ENCODE data around the gene UQCC2. TPM values are rescaled to one million over a fixed set of nuclear protein-coding genes. Genes with fewer than 3 reads are reported as not detected.

The UQCC2 gene
- total and polyA plus RNA-seq, 4 donors, result 6.8 to 75.9 (median 22.4) TPM

- peaks cover 0 to 7% (median 2%) of the 10 kb centered on the region in 4 donors for H3K36me3 ChIP-seq (ENCODE audit: control insufficient read depth in 4 of 4, insufficient read depth in 3 of 4, low read depth in 1 of 4, low read length in 3 of 4)
- H3K27ac ChIP-seq (ENCODE audit: low read depth in 1 of 2, low read length in 2 of 2), result no peak overlapping the region
- no peak overlapping the region for H3K9ac ChIP-seq (ENCODE audit: low read depth in 1 of 2, low read length in 2 of 2)
- no peaks in the 10 kb centered on the region for H3K9me3 ChIP-seq (ENCODE audit: control insufficient read depth in 4 of 4, low read length in 3 of 4)
- H3K4me1 ChIP-seq (ENCODE audit: control insufficient read depth in 4 of 4, insufficient read depth in 4 of 4, low read length in 3 of 4), result peaks cover 0 to 31% (median 23%) of the 10 kb centered on the region in 4 donors
- H3K4me3 ChIP-seq (ENCODE audit: low read depth in 1 of 3, low read length in 3 of 3), result no peak overlapping the region
- DNase-seq (ENCODE audit: low spot score), result no peak
- WGBS, result 94% methylated on average over 3 of the region's 3 CpGs
- TF ChIP-seq HNF4A (conservative IDR thresholded peaks at IDR 0.05), result no peak
- TF ChIP-seq RXRA (IDR thresholded peaks at IDR 0.05), result no peak
- TF ChIP-seq JUND (IDR thresholded peaks at IDR 0.05), result no peak
- TF ChIP-seq ATF3 (IDR thresholded peaks at IDR 0.05), result no peak
- TF ChIP-seq ZBTB33 (IDR thresholded peaks at IDR 0.05), result no peak
- no peak for TF ChIP-seq YY1 (IDR thresholded peaks at IDR 0.05)
- no peak for TF ChIP-seq MAX (IDR thresholded peaks at IDR 0.05)
- TF ChIP-seq FOXA2 (IDR thresholded peaks at IDR 0.05), result no peak
- TF ChIP-seq SP1 (IDR thresholded peaks at IDR 0.05), result no peak
- TF ChIP-seq FOXA1 (IDR thresholded peaks at IDR 0.05), result no peak
- TF ChIP-seq RAD21 (IDR thresholded peaks at IDR 0.05), result no peak
- no peak for TF ChIP-seq NR2F2 (IDR thresholded peaks at IDR 0.05)
- no peak for TF ChIP-seq EGR1 (IDR thresholded peaks at IDR 0.05; ENCODE audit: low read depth in 2 of 2)
- no peaks in the 10 kb centered on the region for H3K27me3 ChIP-seq (ENCODE audit: control insufficient read depth in 4 of 4, insufficient read depth in 4 of 4, low read length in 3 of 4)
Observed at GRCh38 chr6:33712914-33713313, 1.4 kb upstream of the UQCC2 start.

GRCh38 chr6:33710296-33711121, 991 bp downstream of the UQCC2 start:
- no peak for TF ChIP-seq GABPA (IDR thresholded peaks at IDR 0.05 in 1 of 2, conservative IDR thresholded peaks at IDR 0.05 in 1 of 2)
- H3K9me3 ChIP-seq (ENCODE audit: control insufficient read depth in 4 of 4, low read length in 3 of 4), result no peaks in the 10 kb centered on the region
- no peaks in the 10 kb centered on the region for H3K27me3 ChIP-seq (ENCODE audit: control insufficient read depth in 4 of 4, insufficient read depth in 4 of 4, low read length in 3 of 4)
- peak overlapping the region in 1 of 2 donors; percentile 91 for H3K27ac ChIP-seq (ENCODE audit: low read depth in 1 of 2, low read length in 2 of 2)
- H3K4me3 ChIP-seq (ENCODE audit: low read depth in 1 of 3, low read length in 3 of 3), result peak overlapping the region; percentile 68 to 92 (median 85)
- no peak for DNase-seq (ENCODE audit: low spot score)
- peaks cover 0 to 8% (median 2%) of the 10 kb centered on the region in 4 donors for H3K36me3 ChIP-seq (ENCODE audit: control insufficient read depth in 4 of 4, insufficient read depth in 3 of 4, low read depth in 1 of 4, low read length in 3 of 4)
- peak overlapping the region in 1 of 2 donors; percentile 36 for H3K9ac ChIP-seq (ENCODE audit: low read depth in 1 of 2, low read length in 2 of 2)
- H3K4me1 ChIP-seq (ENCODE audit: control insufficient read depth in 4 of 4, insufficient read depth in 4 of 4, low read length in 3 of 4), result peaks cover 0 to 16% (median 10%) of the 10 kb centered on the region in 4 donors
- 84% methylated on average over 15 of the region's 15 CpGs for WGBS

- no peak for DNase-seq (ENCODE audit: low spot score)
- Histone ChIP-seq H3K9me3 (ENCODE audit: control insufficient read depth in 4 of 4, low read length in 3 of 4) (no peaks in the 10 kb centered on the region), H3K4me1 (ENCODE audit: control insufficient read depth in 4 of 4, insufficient read depth in 4 of 4, low read length in 3 of 4) (peaks cover 0 to 16% (median 10%) of the 10 kb centered on the region in 4 donors), H3K36me3 (ENCODE audit: control insufficient read depth in 4 of 4, insufficient read depth in 3 of 4, low read depth in 1 of 4, low read length in 3 of 4) (peaks cover 0 to 8% (median 2%) of the 10 kb centered on the region in 4 donors), H3K4me3 (ENCODE audit: low read depth in 1 of 3, low read length in 3 of 3) (no peak overlapping the region), H3K27me3 (ENCODE audit: control insufficient read depth in 4 of 4, insufficient read depth in 4 of 4, low read length in 3 of 4) (no peaks in the 10 kb centered on the region), H3K9ac (ENCODE audit: low read depth in 1 of 2, low read length in 2 of 2) (no peak overlapping the region), H3K27ac (ENCODE audit: low read depth in 1 of 2, low read length in 2 of 2) (no peak overlapping the region)
- TF ChIP-seq REST (IDR thresholded peaks at IDR 0.05), result no peak
- WGBS, result 94% methylated on average over 10 of the region's 10 CpGs
Observed at GRCh38 chr6:33709605-33710295, 1.8 kb downstream of the UQCC2 start.

Measured in liver (tissue), 9 donors.